HCT116 (cell line): ENCODE data around the gene IRX2. TPM values are rescaled to one million over a fixed set of nuclear protein-coding genes. Genes with fewer than 3 reads are reported as not detected.

Source experiments
- ATAC-seq: fragments of 200-7000 bp; cut with Tn5 transposase; 2 replicates; pipeline ENCODE4 v1.9.1; 2020; ENCODE audit warnings: mild to moderate bottlenecking, moderate library complexity
- BruUV-seq: library from RNA; stranded (reverse); fragments of 400-500 nt; replicated peaks from 2 replicates; lab custom pipeline; 2021; lab: Mats Ljungman, UMichigan
- CTCF ChIA-PET: fragments of 300-600 bp; sonication (Branson Sonifier 250); formaldehyde crosslinking; loops from one replicate; lab custom pipeline; 2021; ENCODE audit warnings: antibody characterized with exemption; lab: Charles Lee
- POLR2A ChIA-PET: fragments of 300-600, 350-600 bp; sonication (Branson Sonifier 250); formaldehyde crosslinking; loops from one replicate; lab custom pipeline; 2021; ENCODE audit warnings: antibody characterized with exemption; lab: Charles Lee
- RAD21 ChIA-PET, 2 experiments: fragments of 300-600 bp; sonication (Branson Sonifier 250); formaldehyde crosslinking; loops; one replicate each; lab custom pipeline; 2023; ENCODE audit warnings: low total read pairs in 2 of 2; ENCODE audit not compliant: uncharacterized antibody in 2 of 2, unreplicated experiment in 2 of 2, low non-redundant PET in 1 of 2; lab: Charles Lee
- DNase-seq: peaks from one replicate; pipeline ENCODE4 v3.0.0-alpha.2; 2010; ENCODE audit warnings: low read depth, low spot score
- H2AFZ ChIP-seq: fragments of 200-600 bp; shearing (Covaris generic), sonication (generic); 2 replicates; pipeline ENCODE4 v1.6.1; 2017; ENCODE audit warnings: low read depth, mixed run types, mixed read lengths, antibody characterized with exemption, low read length; ENCODE audit not compliant: poor library complexity, severe bottlenecking
- H3K27ac ChIP-seq: 2 replicates; pipeline ENCODE4 v1.5.1; 2012; ENCODE audit warnings: low read depth, low read length
- H3K27me3 ChIP-seq: fragments of 200-600 bp; sonication (generic); 2 replicates; pipeline ENCODE4 v1.6.1; 2016; ENCODE audit warnings: mixed run types, low read length, mixed read lengths; ENCODE audit not compliant: insufficient read depth
- H3K36me3 ChIP-seq, 2 experiments: fragments of 200-500 bp in 1 of 2; fragments of 200-600 bp in 1 of 2; sonication (Bioruptor generic) in 1 of 2; sonication (generic) in 1 of 2; 2 replicates each; pipeline versions ENCODE4 v1.5.1 to v1.6.1; 2014 to 2016; ENCODE audit warnings: low read length in 2 of 2, inconsistent platforms in 1 of 2, mixed read lengths in 1 of 2, mixed run types in 1 of 2; ENCODE audit not compliant: insufficient read depth in 2 of 2, control insufficient read depth in 1 of 2
- H3K4me1 ChIP-seq, 2 experiments: fragments of 200-600 bp in 1 of 2; sonication (generic) in 1 of 2; 2 replicates each; pipeline versions ENCODE4 v1.5.1 to v1.6.1; 2012 to 2017; ENCODE audit warnings: low read length in 2 of 2, inconsistent platforms in 1 of 2, mild to moderate bottlenecking in 1 of 2, mixed read lengths in 1 of 2, mixed run types in 1 of 2, moderate library complexity in 1 of 2; ENCODE audit not compliant: insufficient read depth in 2 of 2, control insufficient read depth in 1 of 2
- H3K4me2 ChIP-seq: fragments of 200-600 bp; sonication (generic); 2 replicates; pipeline ENCODE4 v1.6.1; 2017; ENCODE audit warnings: mixed run types, low read length, mixed read lengths
- H3K4me3 ChIP-seq, 2 experiments: fragments of 200-600 bp in 1 of 2; sonication (generic) in 1 of 2; replicated peaks in 1 of 2; 2 replicates each; pipeline ENCODE4 v1.5.1; 2011 to 2016; ENCODE audit warnings: low read length in 2 of 2, control low read depth in 1 of 2, low read depth in 1 of 2, mild to moderate bottlenecking in 1 of 2, mixed read lengths in 1 of 2, mixed run types in 1 of 2
- H3K79me2 ChIP-seq: fragments of 200-600 bp; sonication (generic); 2 replicates; pipeline ENCODE4 v1.6.1; 2017; ENCODE audit warnings: mild to moderate bottlenecking, mixed run types, low read length, moderate library complexity, mixed read lengths; ENCODE audit not compliant: insufficient read depth
- H3K9ac ChIP-seq: fragments of 200-600 bp; sonication (generic); 2 replicates; pipeline ENCODE4 v1.6.1; 2016; ENCODE audit warnings: low read length, mixed read lengths
- H3K9me2 ChIP-seq: fragments of 200-600 bp; sonication (generic), shearing (Covaris generic); 2 replicates; pipeline ENCODE4 v1.6.1; 2017; ENCODE audit warnings: mixed run types, mild to moderate bottlenecking, moderate library complexity; ENCODE audit not compliant: insufficient read depth
- H3K9me3 ChIP-seq, 2 experiments: fragments of 200-500 bp in 1 of 2; fragments of 200-600 bp in 1 of 2; sonication (Bioruptor generic) in 1 of 2; sonication (generic) in 1 of 2; 2 replicates each; pipeline ENCODE4 v1.6.1; 2014 to 2017; ENCODE audit warnings: low read length in 2 of 2, mixed read lengths in 2 of 2, inconsistent platforms in 1 of 2, low read depth in 1 of 2, mild to moderate bottlenecking in 1 of 2, mixed run types in 1 of 2, moderate library complexity in 1 of 2; ENCODE audit not compliant: control insufficient read depth in 1 of 2, insufficient read depth in 1 of 2
- H4K20me1 ChIP-seq: fragments of 200-600 bp; sonication (generic), shearing (Covaris generic); 2 replicates; pipeline ENCODE4 v1.6.1; 2017; ENCODE audit warnings: mixed run types, mild to moderate bottlenecking, moderate library complexity; ENCODE audit not compliant: insufficient read depth
- CBX3 ChIP-seq: IDR thresholded peaks from 2 replicates; pipeline ENCODE4 v1.6.1; 2012; ENCODE audit warnings: low read depth
- CTCF ChIP-seq, 3 experiments: fragments of 200-600 bp in 1 of 3; sonication (generic) in 1 of 3; IDR thresholded peaks in 2 of 3; conservative IDR thresholded peaks in 1 of 3; 2 replicates each; pipeline ENCODE4 v1.5.1; 2012 to 2017; ENCODE audit warnings: low read depth in 2 of 3, low read length in 2 of 3, antibody characterized with exemption in 1 of 3, borderline replicate concordance in 1 of 3, control low read depth in 1 of 3, mild to moderate bottlenecking in 1 of 3, mixed read lengths in 1 of 3, mixed run types in 1 of 3, moderate library complexity in 1 of 3; ENCODE audit not compliant: insufficient read depth in 1 of 3
- EZH2 ChIP-seq: fragments of 200-600 bp; sonication (generic); IDR thresholded peaks from 2 replicates; pipeline ENCODE4 v1.6.1; 2017; ENCODE audit warnings: antibody characterized with exemption, mixed run types
- EZH2phosphoT487 ChIP-seq: fragments of 200-600 bp; IDR thresholded peaks from 2 replicates; pipeline ENCODE4 v1.6.1; 2018; ENCODE audit warnings: antibody characterized with exemption, borderline replicate concordance
- FOSL1 ChIP-seq: IDR thresholded peaks from 2 replicates; pipeline ENCODE4 v1.6.1; 2012; ENCODE audit warnings: low read depth
- POLR2A ChIP-seq: IDR thresholded peaks from 2 replicates; pipeline ENCODE4 v1.7.0; 2011; ENCODE audit warnings: borderline replicate concordance; ENCODE audit not compliant: insufficient read depth, insufficient read length; ENCODE audit errors: extremely low read depth
- POLR2AphosphoS5 ChIP-seq: IDR thresholded peaks from 2 replicates; pipeline ENCODE4 v1.6.1; 2011; ENCODE audit warnings: mild to moderate bottlenecking, low read depth, low read length, moderate library complexity
- RAD21 ChIP-seq: IDR thresholded peaks from 2 replicates; pipeline ENCODE4 v1.6.1; 2012; ENCODE audit warnings: low read depth, mild to moderate bottlenecking
- ZNF274 ChIP-seq: fragments of 200-500 bp; sonication (Bioruptor generic); IDR thresholded peaks from 2 replicates; pipeline ENCODE4 v1.6.1; 2014; ENCODE audit warnings: mild to moderate bottlenecking, low read depth, low read length, inconsistent platforms
- intact Hi-C: fragments of 100-400 bp; cut with micrococcal nuclease; formaldehyde crosslinking; loops from 2 replicates; pipeline ENCODE4 v1.10.0; 2022
- total RNA-seq: library from RNA; stranded (reverse); gene quantifications from one replicate; pipeline ENCODE4 v1.2.1, GENCODE V29; 2021; ENCODE audit not compliant: unreplicated experiment

IRX2 gene
- total RNA-seq, 1 experiment from 2014 or later = not detected

GRCh38 chr5:2762744-2763532, 11.5 kb upstream of the IRX2 start:
- ATAC-seq (no peak), DNase-seq (no peak)
- Histone ChIP-seq H2AFZ (no peak overlapping the region), H3K4me1 (no peaks in the 10 kb centered on the region), H3K27ac (no peak overlapping the region), H3K4me3 (no peak overlapping the region), H3K4me2 (no peak overlapping the region), H3K36me3 (no peaks in the 10 kb centered on the region), H3K27me3 (no peaks in the 10 kb centered on the region), H3K9me3 (peaks cover 0 to 25% of the 10 kb centered on the region in 2 experiments; a peak in 3 of 4 replicates), H3K79me2 (no peaks in the 10 kb centered on the region), H3K9me2 (no peaks in the 10 kb centered on the region), H3K9ac (no peak overlapping the region), H4K20me1 (no peaks in the 10 kb centered on the region)
- POLR2A ChIA-PET = no interaction called here
- intact Hi-C loops = no loop called here
- TF ChIP-seq EZH2phosphoT487 = no peak
- no peak for TF ChIP-seq FOSL1
- TF ChIP-seq CBX3 = no peak
- TF ChIP-seq POLR2A = no peak
- TF ChIP-seq EZH2 = no peak
- TF ChIP-seq RAD21 = no peak
- TF ChIP-seq POLR2AphosphoS5 = no peak
- no peak for TF ChIP-seq ZNF274
- TF ChIP-seq CTCF (IDR thresholded peaks at IDR 0.05 in 2 of 3, conservative IDR thresholded peaks at IDR 0.05 in 1 of 3; ENCODE audit: borderline replicate concordance in 1 of 3, insufficient read depth in 1 of 3, low read depth in 2 of 3, low read length in 2 of 3) = no peak
- BruUV-seq = no TSS peak
- CTCF ChIA-PET = no interaction called here
- RAD21 ChIA-PET = no interaction called here
